Measurements from ENCODE around the gene CCM2. TPM values are rescaled to one million over a fixed set of nuclear protein-coding genes. Genes with fewer than 3 reads are reported as not detected.

CCM2 gene
- total RNA-seq, 1 donor from 2014 or later: 34.1 TPM

DNA sequence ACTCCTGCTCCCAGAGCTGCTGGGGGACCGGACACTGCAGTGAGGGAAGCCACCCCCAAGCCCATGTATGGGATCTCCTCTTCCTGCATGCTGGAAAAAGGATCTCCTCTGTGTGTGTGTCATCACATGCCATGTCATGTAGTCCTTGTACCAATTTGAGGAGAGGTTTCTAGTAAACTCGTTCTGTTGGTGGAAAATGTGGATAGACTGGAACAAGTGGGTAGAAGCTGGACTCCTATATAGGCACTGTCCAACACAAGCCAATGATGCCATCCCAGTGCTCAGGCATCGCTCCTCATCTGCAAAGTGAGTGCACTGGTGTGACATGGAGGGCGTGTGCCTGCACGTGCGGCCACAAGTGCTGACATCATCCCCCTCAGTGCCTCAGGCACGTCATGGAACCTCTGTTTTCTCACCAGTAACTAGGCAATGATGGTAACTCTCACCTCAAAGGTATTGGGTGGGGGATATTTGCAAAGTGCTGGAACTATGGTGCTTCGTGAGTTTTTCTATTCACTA, 40.5 kb upstream of the CCM2 start:
- H3K36me3 Mint-ChIP-seq: no peaks in the 10 kb centered on the region
- H3K4me1 Mint-ChIP-seq: no peaks in the 10 kb centered on the region
- H3K27me3 Mint-ChIP-seq (ENCODE audit: low read depth): peaks cover 14% of the 10 kb centered on the region
- H3K9me3 Mint-ChIP-seq: no peaks in the 10 kb centered on the region
- no peak overlapping the region for H3K4me3 Mint-ChIP-seq
- no peak for DNase-seq (ENCODE audit: low spot score in 2 of 2, unreplicated experiment in 2 of 2)
- H3K27ac Mint-ChIP-seq: no peak overlapping the region
- TF ChIP-seq, protein P1, sequence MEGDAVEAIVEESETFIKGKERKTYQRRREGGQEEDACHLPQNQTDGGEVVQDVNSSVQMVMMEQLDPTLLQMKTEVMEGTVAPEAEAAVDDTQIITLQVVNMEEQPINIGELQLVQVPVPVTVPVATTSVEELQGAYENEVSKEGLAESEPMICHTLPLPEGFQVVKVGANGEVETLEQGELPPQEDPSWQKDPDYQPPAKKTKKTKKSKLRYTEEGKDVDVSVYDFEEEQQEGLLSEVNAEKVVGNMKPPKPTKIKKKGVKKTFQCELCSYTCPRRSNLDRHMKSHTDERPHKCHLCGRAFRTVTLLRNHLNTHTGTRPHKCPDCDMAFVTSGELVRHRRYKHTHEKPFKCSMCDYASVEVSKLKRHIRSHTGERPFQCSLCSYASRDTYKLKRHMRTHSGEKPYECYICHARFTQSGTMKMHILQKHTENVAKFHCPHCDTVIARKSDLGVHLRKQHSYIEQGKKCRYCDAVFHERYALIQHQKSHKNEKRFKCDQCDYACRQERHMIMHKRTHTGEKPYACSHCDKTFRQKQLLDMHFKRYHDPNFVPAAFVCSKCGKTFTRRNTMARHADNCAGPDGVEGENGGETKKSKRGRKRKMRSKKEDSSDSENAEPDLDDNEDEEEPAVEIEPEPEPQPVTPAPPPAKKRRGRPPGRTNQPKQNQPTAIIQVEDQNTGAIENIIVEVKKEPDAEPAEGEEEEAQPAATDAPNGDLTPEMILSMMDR (IDR thresholded peaks at IDR 0.05; ENCODE audit: unreplicated experiment): no peak

DNA sequence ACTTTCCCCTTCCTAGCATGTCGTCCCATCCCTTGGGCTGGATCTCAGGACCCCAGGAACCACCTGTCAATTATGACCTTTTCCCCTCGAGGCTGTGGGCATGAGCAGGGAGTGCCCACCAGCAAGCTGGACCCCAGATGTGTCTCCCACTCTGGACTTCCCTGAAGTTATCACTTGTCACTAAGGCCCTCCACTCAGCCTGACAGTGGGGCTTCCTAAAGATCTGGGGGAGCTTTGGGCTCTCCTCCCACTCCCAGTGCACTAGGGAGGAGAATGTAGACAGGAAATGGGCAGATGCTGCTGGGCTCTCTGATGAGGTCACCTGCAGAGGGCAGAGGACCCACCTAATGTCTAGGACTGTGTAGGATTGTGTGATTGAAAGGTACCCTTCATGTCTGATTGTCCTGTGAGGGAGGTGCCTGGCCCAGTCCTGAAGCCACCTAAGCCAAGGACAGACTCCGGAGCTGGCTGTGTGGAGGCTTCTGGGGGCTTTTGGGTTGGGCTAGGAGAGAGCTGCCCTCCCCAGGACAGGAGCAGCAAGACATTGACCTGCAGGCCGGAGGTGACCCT, 39.9 kb upstream of the CCM2 start:
- peaks cover 12% of the 10 kb centered on the region for H3K27me3 Mint-ChIP-seq (ENCODE audit: low read depth)
- no peaks in the 10 kb centered on the region for H3K36me3 Mint-ChIP-seq
- TF ChIP-seq, protein P1 (IDR thresholded peaks at IDR 0.05; ENCODE audit: unreplicated experiment): no peak
- no peak for DNase-seq (ENCODE audit: low spot score in 2 of 2, unreplicated experiment in 2 of 2)
- H3K4me3 Mint-ChIP-seq: no peak overlapping the region
- H3K4me1 Mint-ChIP-seq: no peaks in the 10 kb centered on the region
- no peaks in the 10 kb centered on the region for H3K9me3 Mint-ChIP-seq
- no peak overlapping the region for H3K27ac Mint-ChIP-seq

DNA sequence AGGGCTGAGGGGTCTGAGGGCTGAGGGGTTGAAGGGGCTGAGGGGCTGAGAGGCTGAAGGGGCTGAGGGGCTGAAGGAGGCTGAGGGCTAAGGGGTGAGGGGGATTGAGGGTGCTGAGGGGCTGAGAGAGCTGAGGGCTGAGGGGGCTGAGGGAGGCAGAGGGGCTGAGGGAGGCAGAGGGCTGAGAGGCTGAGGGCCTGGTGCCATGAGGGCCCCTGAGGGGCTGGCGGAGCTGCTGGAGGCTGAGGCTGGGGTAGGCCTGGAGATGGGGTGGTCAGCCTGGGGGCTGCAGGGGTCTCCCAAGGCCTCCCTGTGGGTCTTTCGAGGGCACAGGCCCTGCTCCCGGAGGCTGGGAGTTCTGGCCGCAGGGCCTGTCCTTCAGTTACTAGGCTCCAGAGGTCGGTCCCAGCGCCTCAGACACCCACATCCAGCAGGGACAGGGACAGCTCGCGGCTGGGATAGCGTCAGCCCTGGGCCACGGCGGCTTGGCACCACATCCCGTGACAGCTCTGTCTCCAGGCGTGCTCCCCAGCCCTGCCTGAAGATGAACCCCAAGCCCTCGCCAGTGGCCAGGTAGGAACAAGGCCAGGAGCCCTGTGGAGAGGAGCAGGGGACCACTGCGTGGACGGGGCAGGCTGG, 38.0 kb upstream of the CCM2 start:
- no peak overlapping the region for H3K4me3 Mint-ChIP-seq
- TF ChIP-seq, protein P1 (IDR thresholded peaks at IDR 0.05; ENCODE audit: unreplicated experiment): no peak
- H3K27ac Mint-ChIP-seq: no peak overlapping the region
- no peak for DNase-seq (ENCODE audit: low spot score in 2 of 2, unreplicated experiment in 2 of 2)
- peaks cover 12% of the 10 kb centered on the region for H3K27me3 Mint-ChIP-seq (ENCODE audit: low read depth)
- no peaks in the 10 kb centered on the region for H3K36me3 Mint-ChIP-seq
- no peaks in the 10 kb centered on the region for H3K4me1 Mint-ChIP-seq
- no peaks in the 10 kb centered on the region for H3K9me3 Mint-ChIP-seq

DNA sequence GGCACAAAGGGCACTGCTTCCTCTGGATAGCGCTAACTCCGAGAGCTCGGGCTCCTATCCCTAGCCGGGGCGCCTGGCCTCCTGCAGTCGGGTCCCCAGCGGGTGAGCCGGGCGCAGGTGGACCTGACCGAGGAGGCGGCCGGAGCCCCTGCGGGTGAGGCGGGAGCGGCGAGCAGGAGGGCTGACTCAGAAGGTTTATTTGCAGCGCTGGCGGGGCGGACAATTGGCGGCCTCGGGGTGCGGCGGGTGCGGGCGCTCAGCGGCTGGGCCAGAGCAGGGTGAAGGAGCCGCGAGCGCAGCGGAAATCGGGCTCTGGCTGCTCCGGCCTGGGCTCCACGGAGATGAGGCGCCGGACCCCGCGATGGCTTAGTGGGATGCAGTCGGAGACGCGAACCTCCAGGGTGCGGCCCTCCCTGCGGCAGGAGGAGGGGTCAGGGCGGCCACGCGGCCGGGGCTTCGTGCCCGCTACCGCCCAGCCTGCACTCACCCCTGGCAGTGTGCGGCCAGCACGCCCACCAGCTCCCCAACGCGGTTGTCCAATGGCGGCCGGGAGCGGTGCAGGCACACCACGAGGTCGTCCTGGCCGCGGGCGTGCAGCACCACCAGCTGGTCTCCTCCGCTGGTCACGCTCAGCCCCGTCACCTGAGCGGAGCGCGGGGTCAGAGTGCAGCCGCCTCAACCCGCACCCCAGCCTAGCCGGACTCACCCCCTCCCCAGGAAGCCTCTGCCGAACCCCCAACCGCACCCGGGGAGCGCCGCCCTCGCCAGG, 37.3 kb upstream of the CCM2 start:
- H3K9me3 Mint-ChIP-seq: no peaks in the 10 kb centered on the region
- H3K4me3 Mint-ChIP-seq: no peak overlapping the region
- TF ChIP-seq, protein P1 (IDR thresholded peaks at IDR 0.05; ENCODE audit: unreplicated experiment): no peak
- no peaks in the 10 kb centered on the region for H3K4me1 Mint-ChIP-seq
- no peak overlapping the region for H3K27ac Mint-ChIP-seq
- no peaks in the 10 kb centered on the region for H3K36me3 Mint-ChIP-seq
- no peak for DNase-seq (ENCODE audit: low spot score in 2 of 2, unreplicated experiment in 2 of 2)
- H3K27me3 Mint-ChIP-seq (ENCODE audit: low read depth): peaks cover 12% of the 10 kb centered on the region

DNA sequence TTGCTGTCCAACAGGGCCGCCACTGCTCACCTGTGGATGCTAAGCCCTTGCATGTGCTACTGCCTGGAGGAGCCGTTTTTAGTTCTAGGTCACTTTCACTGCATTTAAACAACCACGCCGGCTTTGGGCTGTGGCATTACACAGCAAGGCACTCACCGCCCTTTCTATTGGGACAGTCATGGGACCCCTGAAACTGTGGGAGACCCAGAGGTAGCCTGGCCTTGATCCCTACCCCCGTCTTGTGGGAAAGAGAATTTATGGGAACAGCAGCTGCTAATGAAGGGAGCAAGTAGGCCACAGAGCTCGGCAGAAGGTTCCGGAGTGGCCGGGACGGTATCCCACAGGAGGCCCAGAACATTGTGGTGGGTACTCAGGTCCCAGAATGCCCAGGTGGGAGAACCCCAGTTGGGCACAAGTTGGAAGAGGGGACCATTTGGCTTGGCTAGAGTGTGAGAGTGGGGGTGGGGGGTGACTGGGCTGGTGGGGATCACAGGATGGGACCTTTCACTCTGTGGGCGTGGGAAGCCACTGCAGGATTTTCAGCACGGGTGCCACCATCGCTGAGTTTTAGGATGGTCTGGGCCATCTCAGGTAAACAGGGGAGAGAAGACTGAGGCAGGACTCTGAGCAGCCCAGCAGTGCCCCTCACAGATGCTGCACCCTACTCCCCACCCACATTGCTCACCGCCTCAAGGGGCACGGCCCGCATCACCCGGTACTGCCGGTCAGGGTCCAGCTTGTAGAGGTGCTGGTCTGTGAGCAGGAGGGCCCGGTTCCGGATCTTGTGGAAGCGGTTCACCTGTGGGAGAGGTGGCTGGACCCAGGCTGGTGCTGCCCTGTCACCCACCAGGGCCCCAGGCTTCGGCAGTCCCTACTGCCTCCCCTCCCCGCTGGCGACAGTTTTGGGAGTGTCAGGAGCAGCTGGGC, 36.4 kb upstream of the CCM2 start:
- no peak for DNase-seq (ENCODE audit: low spot score in 2 of 2, unreplicated experiment in 2 of 2)

More for the DNA sequence above, 36.4 kb upstream of the CCM2 start:
- Mint-ChIP-seq H3K4me1 (no peaks in the 10 kb centered on the region), H3K27me3 (ENCODE audit: low read depth) (peaks cover 12% of the 10 kb centered on the region), H3K9me3 (no peaks in the 10 kb centered on the region), H3K36me3 (no peaks in the 10 kb centered on the region), H3K27ac (no peak overlapping the region), H3K4me3 (no peak overlapping the region)
- TF ChIP-seq, protein P1 (IDR thresholded peaks at IDR 0.05; ENCODE audit: unreplicated experiment): no peak
